ENCODE data around the gene ADPRS. TPM values are rescaled to one million over a fixed set of nuclear protein-coding genes. Genes with fewer than 3 reads are reported as not detected.

Gene ADPRS
- total RNA-seq, 1 donor from 2014 or later: 28.7 TPM

GRCh38 chr1:36137226-36137625 is 48.5 kb downstream of the ADPRS start:
- peaks cover 35% of the 10 kb centered on the region for H3K79me2 ChIP-seq (ENCODE audit: insufficient read depth, low read length)
- no peak for TF ChIP-seq EZH2 (IDR thresholded peaks at IDR 0.05; ENCODE audit: insufficient read depth, low read length)
- TF ChIP-seq CTCF (IDR thresholded peaks at IDR 0.05; ENCODE audit: insufficient read depth, low read depth, low read length): no peak
- DNase-seq (ENCODE audit: low read depth) (no peak), FAIRE-seq (no peak)
- H3K27ac Mint-ChIP-seq (ENCODE audit: unreplicated experiment): no peak overlapping the region
- peak overlapping the region; percentile 60 for H3K27ac ChIP-seq (ENCODE audit: low read depth, low read length)
- peak overlapping the region; percentile 40 for H3K4me3 Mint-ChIP-seq (ENCODE audit: unreplicated experiment)
- peak overlapping the region; percentile 45 for H3K9ac ChIP-seq (ENCODE audit: low read length)
- no peaks in the 10 kb centered on the region for H3K27me3 ChIP-seq (ENCODE audit: insufficient read depth, low read length)
- H4K20me1 ChIP-seq (ENCODE audit: insufficient read depth, low read length): peaks cover 12% of the 10 kb centered on the region
- peaks cover 22% of the 10 kb centered on the region for H3K36me3 ChIP-seq (ENCODE audit: insufficient read depth, low read length)
- H3K4me3 ChIP-seq (ENCODE audit: insufficient read depth, low read depth, low read length): no peak overlapping the region
- no peak overlapping the region for H2AFZ ChIP-seq (ENCODE audit: low read depth, low read length)
- no peaks in the 10 kb centered on the region for H3K9me3 Mint-ChIP-seq (ENCODE audit: unreplicated experiment)
- H3K4me1 ChIP-seq (ENCODE audit: insufficient read depth, low read length): peaks cover 52% of the 10 kb centered on the region
- H3K9me3 ChIP-seq (ENCODE audit: insufficient read depth, low read depth, low read length): no peaks in the 10 kb centered on the region
- H3K36me3 Mint-ChIP-seq (ENCODE audit: low read depth, unreplicated experiment): peaks cover 17% of the 10 kb centered on the region
- peaks cover 31% of the 10 kb centered on the region for H3K4me1 Mint-ChIP-seq (ENCODE audit: low read depth, unreplicated experiment)
- H3K4me2 ChIP-seq (ENCODE audit: low read length): no peak overlapping the region
- H3K27me3 Mint-ChIP-seq (ENCODE audit: low read depth, unreplicated experiment): no peaks in the 10 kb centered on the region

- Histone ChIP-seq H3K36me3 (ENCODE audit: insufficient read depth, low read length) (peaks cover 22% of the 10 kb centered on the region), H3K9me3 (ENCODE audit: insufficient read depth, low read depth, low read length) (no peaks in the 10 kb centered on the region), H3K4me2 (ENCODE audit: low read length) (no peak overlapping the region), H3K79me2 (ENCODE audit: insufficient read depth, low read length) (peaks cover 40% of the 10 kb centered on the region), H3K4me3 (ENCODE audit: insufficient read depth, low read depth, low read length) (no peak overlapping the region), H3K4me1 (ENCODE audit: insufficient read depth, low read length) (peaks cover 52% of the 10 kb centered on the region), H3K27me3 (ENCODE audit: insufficient read depth, low read length) (no peaks in the 10 kb centered on the region), H2AFZ (ENCODE audit: low read depth, low read length) (no peak overlapping the region), H3K27ac (ENCODE audit: low read depth, low read length) (no peak overlapping the region), H4K20me1 (ENCODE audit: insufficient read depth, low read length) (peaks cover 18% of the 10 kb centered on the region), H3K9ac (ENCODE audit: low read length) (no peak overlapping the region)
- no peaks in the 10 kb centered on the region for H3K9me3 Mint-ChIP-seq (ENCODE audit: unreplicated experiment)
- H3K27ac Mint-ChIP-seq (ENCODE audit: unreplicated experiment): no peak overlapping the region
- peaks cover 31% of the 10 kb centered on the region for H3K4me1 Mint-ChIP-seq (ENCODE audit: low read depth, unreplicated experiment)
- TF ChIP-seq EZH2 (IDR thresholded peaks at IDR 0.05; ENCODE audit: insufficient read depth, low read length) (no peak), CTCF (IDR thresholded peaks at IDR 0.05; ENCODE audit: insufficient read depth, low read depth, low read length) (no peak)
- no peak for FAIRE-seq
- DNase-seq (ENCODE audit: low read depth): no peak
- H3K4me3 Mint-ChIP-seq (ENCODE audit: unreplicated experiment): no peak overlapping the region
- peaks cover 17% of the 10 kb centered on the region for H3K36me3 Mint-ChIP-seq (ENCODE audit: low read depth, unreplicated experiment)
- H3K27me3 Mint-ChIP-seq (ENCODE audit: low read depth, unreplicated experiment): no peaks in the 10 kb centered on the region
These were observed 49.1 kb downstream of the ADPRS start for GRCh38 chr1:36137776-36138175.

GRCh38 chr1:36139521-36139920 is 50.8 kb downstream of the ADPRS start:
- H3K4me2 ChIP-seq (ENCODE audit: low read length): no peak overlapping the region
- peaks cover 58% of the 10 kb centered on the region for H3K79me2 ChIP-seq (ENCODE audit: insufficient read depth, low read length)
- H3K27me3 ChIP-seq (ENCODE audit: insufficient read depth, low read length): no peaks in the 10 kb centered on the region
- Mint-ChIP-seq H3K27me3 (ENCODE audit: low read depth, unreplicated experiment) (no peaks in the 10 kb centered on the region), H3K27ac (ENCODE audit: unreplicated experiment) (no peak overlapping the region), H3K9me3 (ENCODE audit: unreplicated experiment) (no peaks in the 10 kb centered on the region), H3K36me3 (ENCODE audit: low read depth, unreplicated experiment) (peaks cover 21% of the 10 kb centered on the region), H3K4me1 (ENCODE audit: low read depth, unreplicated experiment) (peaks cover 22% of the 10 kb centered on the region), H3K4me3 (ENCODE audit: unreplicated experiment) (no peak overlapping the region)
- no peaks in the 10 kb centered on the region for H3K9me3 ChIP-seq (ENCODE audit: insufficient read depth, low read depth, low read length)
- peaks cover 28% of the 10 kb centered on the region for H4K20me1 ChIP-seq (ENCODE audit: insufficient read depth, low read length)
- no peak overlapping the region for H3K4me3 ChIP-seq (ENCODE audit: insufficient read depth, low read depth, low read length)
- FAIRE-seq (no peak), DNase-seq (ENCODE audit: low read depth) (no peak)
- no peak overlapping the region for H2AFZ ChIP-seq (ENCODE audit: low read depth, low read length)
- H3K27ac ChIP-seq (ENCODE audit: low read depth, low read length): no peak overlapping the region
- peaks cover 39% of the 10 kb centered on the region for H3K4me1 ChIP-seq (ENCODE audit: insufficient read depth, low read length)
- no peak for TF ChIP-seq CTCF (IDR thresholded peaks at IDR 0.05; ENCODE audit: insufficient read depth, low read depth, low read length)
- no peak for TF ChIP-seq EZH2 (IDR thresholded peaks at IDR 0.05; ENCODE audit: insufficient read depth, low read length)
- peaks cover 22% of the 10 kb centered on the region for H3K36me3 ChIP-seq (ENCODE audit: insufficient read depth, low read length)
- H3K9ac ChIP-seq (ENCODE audit: low read length): no peak overlapping the region

All from astrocyte (in vitro differentiated cells and primary cell).